IgD-negative memory B cell (primary cell): ENCODE results near the gene TRABD. TPM values are rescaled to one million over a fixed set of nuclear protein-coding genes. Genes with fewer than 3 reads are reported as not detected.

Experiments
- H3K27ac Mint-ChIP-seq, 3 donors: one replicate each; pipeline ENCODE4 v1.8.0; 2020 to 2022; ENCODE audit warnings: mild to moderate bottlenecking in 3 of 3, mixed read lengths in 3 of 3, moderate library complexity in 1 of 3
- H3K27me3 Mint-ChIP-seq: one replicate; pipeline ENCODE4 v1.8.0; 2021; ENCODE audit warnings: mixed read lengths
- H3K36me3 Mint-ChIP-seq: one replicate; pipeline ENCODE4 v1.8.0; 2020; ENCODE audit warnings: mild to moderate bottlenecking, mixed read lengths
- H3K4me1 Mint-ChIP-seq, 3 donors: one replicate each; pipeline ENCODE4 v1.8.0; 2020 to 2022; ENCODE audit warnings: mixed read lengths in 3 of 3, mild to moderate bottlenecking in 1 of 3
- H3K4me3 Mint-ChIP-seq, 4 donors: one replicate each; pipeline ENCODE4 v1.8.0; 2020 to 2022; ENCODE audit warnings: mild to moderate bottlenecking in 4 of 4, mixed read lengths in 4 of 4, moderate library complexity in 3 of 4
- H3K9me3 Mint-ChIP-seq, 3 donors: one replicate each; pipeline ENCODE4 v1.8.0; 2020 to 2021; ENCODE audit warnings: mixed read lengths in 3 of 3, mild to moderate bottlenecking in 1 of 3
- polyA plus RNA-seq: library from polyadenylated mRNA; unstranded; fragments of 300-500 nt; fragmentation: Illumina TruSeq; gene quantifications from one replicate; pipeline ENCODE4 v1.2.3, GENCODE V29; 2021

Gene TRABD
- polyA plus RNA-seq, 1 donor from 2014 or later, result 28.0 TPM

DNA sequence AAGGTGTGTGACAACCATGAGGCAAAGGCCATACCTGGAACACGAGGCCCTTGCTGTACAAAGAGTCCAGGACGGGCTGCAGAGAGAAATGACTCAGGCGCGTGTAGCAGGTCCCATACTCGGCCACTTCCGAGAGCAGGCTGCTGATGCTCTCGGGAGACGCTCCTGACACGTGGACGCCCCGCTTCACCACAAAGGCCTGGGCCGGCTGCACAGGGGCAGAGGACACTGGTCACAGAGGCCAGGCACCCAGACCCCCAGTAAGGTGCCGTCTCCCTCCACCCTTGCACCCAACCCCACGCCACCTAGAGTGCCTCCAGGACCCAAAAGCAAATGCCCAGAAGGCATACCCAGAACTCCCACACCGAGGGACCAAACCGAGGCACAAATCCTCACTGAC lies 43.7 kb downstream of the TRABD start:
- H3K27ac Mint-ChIP-seq, result no peak overlapping the region
- peaks cover 0 to 5% (median 0%) of the 10 kb centered on the region in 3 donors for H3K4me1 Mint-ChIP-seq
- H3K9me3 Mint-ChIP-seq, result no peaks in the 10 kb centered on the region
- no peak overlapping the region for H3K4me3 Mint-ChIP-seq
- H3K36me3 Mint-ChIP-seq, result peaks cover 2% of the 10 kb centered on the region
- H3K27me3 Mint-ChIP-seq, result no peaks in the 10 kb centered on the region

GRCh38 chr22:50232481-50233151 lies 46.9 kb downstream of the TRABD start:
- peaks cover 0 to 13% (median 5%) of the 10 kb centered on the region in 3 donors for H3K4me1 Mint-ChIP-seq
- H3K27ac Mint-ChIP-seq, result no peak overlapping the region
- H3K9me3 Mint-ChIP-seq, result no peaks in the 10 kb centered on the region
- H3K36me3 Mint-ChIP-seq, result peaks cover 4% of the 10 kb centered on the region
- H3K4me3 Mint-ChIP-seq, result peak overlapping the region in 1 of 4 donors; percentile 17
- H3K27me3 Mint-ChIP-seq, result no peaks in the 10 kb centered on the region

- H3K27me3 Mint-ChIP-seq, result no peaks in the 10 kb centered on the region
- H3K4me1 Mint-ChIP-seq, result peaks cover 0 to 16% (median 5%) of the 10 kb centered on the region in 3 donors
- H3K27ac Mint-ChIP-seq, result no peak overlapping the region
- H3K9me3 Mint-ChIP-seq, result no peaks in the 10 kb centered on the region
- H3K36me3 Mint-ChIP-seq, result peaks cover 4% of the 10 kb centered on the region
- peak overlapping the region in 1 of 4 donors; percentile 17 for H3K4me3 Mint-ChIP-seq
Measured at GRCh38 chr22:50233223-50233622, 47.5 kb downstream of the TRABD start.

DNA sequence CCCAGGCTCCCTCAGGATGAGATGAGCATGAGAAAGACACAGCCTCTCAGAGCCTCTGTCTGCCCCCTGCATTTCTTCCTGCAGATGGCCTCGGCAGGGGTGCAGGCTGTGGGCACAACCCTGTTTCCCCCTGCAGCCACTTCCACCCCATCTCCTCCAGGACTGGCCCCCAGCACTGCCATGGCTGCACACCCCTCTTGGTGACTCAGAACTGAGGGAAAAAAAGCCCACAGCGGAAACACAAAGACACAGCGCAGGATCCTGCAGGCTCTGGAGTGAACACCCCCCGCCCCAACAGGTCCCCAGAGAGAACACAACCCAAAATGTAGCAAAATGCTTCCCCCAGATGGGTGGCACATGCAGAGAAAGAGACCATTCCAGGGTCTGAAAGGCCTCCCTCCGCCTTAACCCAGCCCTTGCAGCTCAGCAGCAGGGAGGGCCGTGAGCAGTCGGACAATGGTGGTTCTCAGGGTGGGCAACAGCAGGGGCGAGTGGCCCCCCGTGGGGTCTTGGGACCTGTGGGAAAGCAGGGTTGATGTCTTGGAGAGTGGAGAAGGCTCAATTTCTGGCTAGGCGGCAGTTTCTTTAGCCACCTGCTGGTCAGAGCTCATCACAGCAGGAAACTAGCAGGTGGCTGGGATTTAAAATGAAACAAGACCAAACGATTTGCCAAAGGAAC lies 51.2 kb downstream of the TRABD start:
- Mint-ChIP-seq H3K9me3 (no peaks in the 10 kb centered on the region), H3K4me3 (peak overlapping the region in 1 of 4 donors; percentile 42), H3K36me3 (peaks cover 2% of the 10 kb centered on the region), H3K4me1 (peaks cover 0 to 23% (median 8%) of the 10 kb centered on the region in 3 donors), H3K27ac (peak overlapping the region in 2 of 3 donors; percentile 19 to 43), H3K27me3 (no peaks in the 10 kb centered on the region)

DNA sequence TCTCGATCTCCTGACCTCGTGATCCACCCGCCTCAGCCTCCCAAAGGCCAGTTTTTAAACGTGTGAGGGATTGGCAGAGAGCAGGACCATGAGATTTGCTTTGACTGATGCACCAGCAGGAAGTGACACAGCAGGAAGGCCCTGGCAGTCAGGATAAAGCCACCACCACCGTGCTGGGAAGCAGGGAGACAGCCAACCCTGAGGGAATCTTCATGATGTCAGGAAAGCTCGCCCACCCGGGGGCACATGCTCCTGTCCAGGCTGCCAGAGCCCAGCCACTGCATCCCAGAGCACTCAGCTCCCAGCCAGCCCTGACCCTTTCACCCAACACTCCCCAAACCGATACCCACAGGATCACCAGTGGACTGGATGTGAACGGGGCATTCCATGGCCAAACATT lies 53.0 kb downstream of the TRABD start:
- no peak overlapping the region for H3K4me3 Mint-ChIP-seq
- no peaks in the 10 kb centered on the region for H3K27me3 Mint-ChIP-seq
- H3K9me3 Mint-ChIP-seq, result no peaks in the 10 kb centered on the region
- peaks cover 2% of the 10 kb centered on the region for H3K36me3 Mint-ChIP-seq
- no peak overlapping the region for H3K27ac Mint-ChIP-seq
- peaks cover 2 to 30% (median 17%) of the 10 kb centered on the region in 3 donors for H3K4me1 Mint-ChIP-seq

GRCh38 chr22:50242406-50242949 lies 56.8 kb downstream of the TRABD start:
- Mint-ChIP-seq H3K36me3 (peaks cover 2% of the 10 kb centered on the region), H3K27me3 (no peaks in the 10 kb centered on the region), H3K4me3 (peak overlapping the region; percentile 90 to 99 (median 98)), H3K4me1 (peaks cover 17 to 26% (median 24%) of the 10 kb centered on the region in 3 donors), H3K27ac (peak overlapping the region in 1 of 3 donors; percentile 51), H3K9me3 (no peaks in the 10 kb centered on the region)

GRCh38 chr22:50243685-50244419 lies 58.1 kb downstream of the TRABD start:
- H3K4me3 Mint-ChIP-seq, result peak overlapping the region; percentile 90 to 99 (median 98)
- peaks cover 2% of the 10 kb centered on the region for H3K36me3 Mint-ChIP-seq
- H3K27ac Mint-ChIP-seq, result peak overlapping the region; percentile 91 to 100 (median 96)
- H3K4me1 Mint-ChIP-seq, result peaks cover 17 to 29% (median 28%) of the 10 kb centered on the region in 3 donors
- no peaks in the 10 kb centered on the region for H3K27me3 Mint-ChIP-seq
- no peaks in the 10 kb centered on the region for H3K9me3 Mint-ChIP-seq

DNA sequence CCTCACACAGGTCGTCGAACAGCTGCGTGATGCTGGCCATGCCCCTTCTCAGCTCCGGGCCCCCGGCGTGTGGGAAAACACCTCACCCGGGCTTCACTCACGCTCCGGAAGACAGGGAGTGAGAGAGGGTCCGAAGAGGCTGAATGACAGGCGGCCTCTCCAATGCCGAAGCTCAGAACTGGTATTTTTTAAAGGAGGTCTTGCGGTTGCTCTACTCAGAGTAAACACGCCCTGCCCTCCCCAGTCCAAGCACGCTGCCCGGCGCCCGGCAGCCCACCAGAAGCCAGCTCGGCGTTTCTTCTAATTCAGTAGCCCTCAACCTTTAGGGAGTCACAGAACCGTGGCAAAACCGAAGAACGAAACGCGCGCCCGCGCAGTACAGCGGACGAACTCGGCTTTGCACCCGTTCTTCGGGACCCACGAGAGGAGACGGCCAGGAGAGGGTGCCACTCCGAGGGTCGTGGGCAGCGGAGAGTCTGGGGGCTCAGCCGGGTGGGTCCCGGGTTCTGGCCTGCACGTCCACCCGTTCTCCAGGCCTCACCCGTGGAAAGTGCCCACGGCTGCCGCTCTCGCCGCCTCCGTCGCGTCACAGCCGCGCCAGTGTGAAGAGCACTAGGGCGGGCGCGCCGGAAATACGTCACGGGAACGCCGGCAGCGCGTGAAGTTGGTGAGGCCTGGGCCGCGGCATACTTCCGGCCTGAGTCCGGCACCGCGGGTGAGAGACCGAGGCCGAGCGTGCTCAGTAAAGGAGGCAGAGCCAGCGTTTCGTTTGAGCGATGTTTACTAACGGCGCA lies 58.9 kb downstream of the TRABD start, which contains the start of gene TUBGCP6:
TSS of gene TUBGCP6 (minus strand) at position 604 of the 794 bp plus-strand sequence. CDS start at position 40, 564 bp downstream.
- no peaks in the 10 kb centered on the region for H3K27me3 Mint-ChIP-seq
- H3K4me3 Mint-ChIP-seq, result peak within 1 kb of the TSS; percentile 90 to 99 (median 98)
- H3K4me1 Mint-ChIP-seq, result peaks cover 17 to 29% (median 28%) of the 10 kb centered on the region in 3 donors
- H3K36me3 Mint-ChIP-seq, result peaks cover 2% of the 10 kb centered on the region
- H3K27ac Mint-ChIP-seq, result peak within 1 kb of the TSS; percentile 91 to 100 (median 96)
- no peaks in the 10 kb centered on the region for H3K9me3 Mint-ChIP-seq

DNA sequence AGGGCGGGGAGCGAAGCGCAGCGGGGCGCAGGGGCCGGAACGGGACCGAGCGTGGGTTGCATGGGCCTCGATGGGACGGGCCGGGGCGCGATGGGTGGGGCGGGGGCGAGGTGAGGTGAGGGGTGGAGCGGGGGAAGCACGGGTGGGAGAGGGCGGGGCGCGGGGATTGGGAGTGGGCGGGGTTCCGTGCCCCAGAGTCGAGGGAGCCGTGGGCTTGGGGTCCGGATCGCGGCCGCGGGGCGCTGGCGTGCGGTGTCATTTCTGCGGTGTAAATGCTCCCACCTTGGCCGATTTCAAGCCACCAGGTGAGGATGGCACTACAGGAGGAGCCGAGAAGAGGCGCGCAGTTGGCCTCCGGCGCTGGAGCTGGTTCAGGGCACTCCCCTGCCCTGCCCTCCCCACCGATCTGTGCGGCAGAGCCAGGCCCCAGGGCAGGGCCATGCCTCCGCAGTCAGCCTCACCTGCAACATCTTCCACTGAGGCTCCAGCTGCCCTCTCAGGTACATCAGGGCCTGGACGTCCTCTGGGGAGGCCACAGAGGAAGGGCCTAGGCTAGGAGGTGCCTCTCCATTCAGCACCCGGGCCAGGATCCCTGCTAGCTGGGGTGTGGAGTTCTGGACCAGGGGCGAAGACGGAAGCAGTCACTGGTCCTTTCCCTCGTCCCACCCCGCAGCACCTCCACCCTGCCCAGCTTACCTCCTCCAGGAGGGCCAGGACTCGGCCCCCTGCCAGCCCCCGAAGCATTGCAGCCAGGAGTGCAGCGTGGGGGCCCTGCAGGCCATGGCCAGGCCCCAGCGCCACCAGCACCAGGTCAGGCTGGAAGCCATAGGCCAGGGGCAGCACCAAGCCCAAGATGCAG lies 59.7 kb downstream of the TRABD start:
- Mint-ChIP-seq H3K4me3 (peak overlapping the region; percentile 90 to 99 (median 98)), H3K9me3 (no peaks in the 10 kb centered on the region), H3K36me3 (peaks cover 2% of the 10 kb centered on the region), H3K4me1 (peaks cover 17 to 32% (median 31%) of the 10 kb centered on the region in 3 donors), H3K27me3 (no peaks in the 10 kb centered on the region), H3K27ac (peak overlapping the region; percentile 91 to 100 (median 96))

- Mint-ChIP-seq H3K27me3 (no peaks in the 10 kb centered on the region), H3K9me3 (no peaks in the 10 kb centered on the region), H3K4me3 (peak overlapping the region; percentile 32 to 99 (median 80)), H3K27ac (peak overlapping the region in 2 of 3 donors; percentile 51 to 94), H3K4me1 (peaks cover 17 to 29% (median 27%) of the 10 kb centered on the region in 3 donors), H3K36me3 (peaks cover 2% of the 10 kb centered on the region)
Measured at GRCh38 chr22:50246242-50247175, 60.8 kb downstream of the TRABD start.

DNA sequence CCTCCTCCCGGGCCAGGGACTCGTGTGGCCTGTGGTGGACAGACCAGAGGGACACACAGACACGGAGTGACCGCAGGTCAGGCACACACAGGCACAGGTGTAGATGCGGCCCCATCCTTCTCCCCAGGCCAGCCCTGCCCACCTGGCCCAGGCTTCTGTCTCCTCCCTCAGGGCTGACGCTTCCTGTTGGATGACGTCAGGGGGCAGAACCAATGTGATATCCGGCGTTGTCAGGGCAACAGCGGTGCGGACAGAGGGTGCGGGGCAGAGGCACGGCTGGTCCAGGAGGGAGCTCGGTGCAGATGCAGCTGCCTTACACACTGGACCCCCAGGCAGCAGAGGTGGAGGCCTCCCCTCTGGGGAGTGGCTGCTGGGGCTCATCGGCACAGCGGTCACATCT lies 62.0 kb downstream of the TRABD start:
- peak overlapping the region in 3 of 4 donors; percentile 67 to 87 (median 77) for H3K4me3 Mint-ChIP-seq
- H3K27ac Mint-ChIP-seq, result peak overlapping the region; percentile 51 to 94 (median 93)
- peaks cover 2% of the 10 kb centered on the region for H3K36me3 Mint-ChIP-seq
- peaks cover 20 to 25% (median 22%) of the 10 kb centered on the region in 3 donors for H3K4me1 Mint-ChIP-seq
- H3K9me3 Mint-ChIP-seq, result no peaks in the 10 kb centered on the region
- no peaks in the 10 kb centered on the region for H3K27me3 Mint-ChIP-seq
